ENCODE data around the gene ACAN. TPM values are rescaled to one million over a fixed set of nuclear protein-coding genes. Genes with fewer than 3 reads are reported as not detected.
A peak's percentile ranks its signal among the peaks of the same experiment; 100 is the strongest.

Gene ACAN
- total and polyA plus RNA-seq, 2 of the 8 experiments (the other 6 are each of a cell fraction or from before 2014, with no cell fraction given): 0.71 to 0.73 TPM

DNA sequence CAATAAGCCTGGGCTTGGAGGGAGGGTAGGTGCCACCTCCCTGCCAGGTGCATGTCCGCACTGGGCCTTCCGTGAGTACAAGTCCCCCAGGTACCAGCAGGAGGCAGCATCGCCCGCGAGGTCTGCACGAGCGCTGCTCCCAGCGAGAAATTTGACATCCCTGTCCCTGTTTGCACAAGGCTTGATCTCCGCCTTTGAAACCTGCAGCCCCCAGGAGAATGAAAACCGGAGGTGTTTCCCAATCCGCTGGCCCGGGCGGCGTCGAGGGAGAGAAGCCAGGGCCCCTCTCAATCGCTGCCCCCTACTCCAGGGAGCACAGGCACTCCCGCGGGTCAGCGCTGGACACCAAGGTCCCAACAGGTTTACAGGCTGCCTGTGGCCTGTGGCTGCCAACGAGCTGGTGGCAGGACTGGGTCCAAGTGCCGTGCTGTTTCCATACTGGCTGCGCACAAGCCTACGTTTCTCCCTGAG lies 91.1 kb downstream of the ACAN start (continued):
- peak in 1 of 2 experiments; percentile 81; a peak in 2 of 4 replicates for TF ChIP-seq HDAC2 (IDR thresholded peaks at IDR 0.05; ENCODE audit: borderline replicate concordance in 1 of 2, low read depth in 2 of 2, low read length in 2 of 2)
- no peak; the same call in 1 of the 2 replicates for TF ChIP-seq YY1 (IDR thresholded peaks at IDR 0.05; ENCODE audit: low read depth, low read length)
- TF ChIP-seq NANOG (IDR thresholded peaks at IDR 0.05; ENCODE audit: insufficient read depth, low read depth, low read length, poor library complexity, severe bottlenecking): no peak
- peak in 1 of 2 experiments; percentile 52; a peak in 1 of 3 replicates for TF ChIP-seq POLR2A (IDR thresholded peaks at IDR 0.05; ENCODE audit: control extremely low read depth in 1 of 2, low read depth in 2 of 2, low read length in 2 of 2)
- TF ChIP-seq SIRT6 (IDR thresholded peaks at IDR 0.05; ENCODE audit: low read length): no peak
- TF ChIP-seq RBBP5 (IDR thresholded peaks at IDR 0.05; ENCODE audit: borderline replicate concordance, low read depth, low read length): no peak
- TF ChIP-seq TCF12 (IDR thresholded peaks at IDR 0.05; ENCODE audit: low read depth, low read length): peak; percentile 86; the same call in 1 of the 2 replicates
- TF ChIP-seq EP300 (IDR thresholded peaks at IDR 0.05; ENCODE audit: borderline replicate concordance in 1 of 2, low read depth in 2 of 2, low read length in 2 of 2): no peak
- TF ChIP-seq KDM1A (IDR thresholded peaks at IDR 0.05; ENCODE audit: borderline replicate concordance, low read length): no peak
- TF ChIP-seq, protein P1, sequence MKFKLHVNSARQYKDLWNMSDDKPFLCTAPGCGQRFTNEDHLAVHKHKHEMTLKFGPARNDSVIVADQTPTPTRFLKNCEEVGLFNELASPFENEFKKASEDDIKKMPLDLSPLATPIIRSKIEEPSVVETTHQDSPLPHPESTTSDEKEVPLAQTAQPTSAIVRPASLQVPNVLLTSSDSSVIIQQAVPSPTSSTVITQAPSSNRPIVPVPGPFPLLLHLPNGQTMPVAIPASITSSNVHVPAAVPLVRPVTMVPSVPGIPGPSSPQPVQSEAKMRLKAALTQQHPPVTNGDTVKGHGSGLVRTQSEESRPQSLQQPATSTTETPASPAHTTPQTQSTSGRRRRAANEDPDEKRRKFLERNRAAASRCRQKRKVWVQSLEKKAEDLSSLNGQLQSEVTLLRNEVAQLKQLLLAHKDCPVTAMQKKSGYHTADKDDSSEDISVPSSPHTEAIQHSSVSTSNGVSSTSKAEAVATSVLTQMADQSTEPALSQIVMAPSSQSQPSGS (IDR thresholded peaks at IDR 0.05; ENCODE audit: low read length): 0 out of 2 replicates have a peak, but pooled peaks have one; percentile 12
- no peak for TF ChIP-seq RNF2 (IDR thresholded peaks at IDR 0.05; ENCODE audit: borderline replicate concordance, low read depth, low read length, missing control alignments, poor library complexity, severe bottlenecking)
- TF ChIP-seq CTCF (IDR thresholded peaks at IDR 0.05; ENCODE audit: control extremely low read depth in 1 of 3, insufficient read depth in 1 of 3, low read depth in 1 of 3, low read length in 3 of 3): peak; percentile 90 to 99 (median 98)
- no peak for TF ChIP-seq EGR1 (IDR thresholded peaks at IDR 0.05; ENCODE audit: borderline replicate concordance, low read depth, low read length)
- TF ChIP-seq TBP (IDR thresholded peaks at IDR 0.05; ENCODE audit: low read depth, low read length): no peak
- no peak for TF ChIP-seq TAF7 (optimal IDR thresholded peaks at IDR 0.05; ENCODE audit: borderline replicate concordance, low read depth, low read length)
- no peak for TF ChIP-seq BRCA1 (IDR thresholded peaks at IDR 0.05; ENCODE audit: low read depth, low read length)
- peak in 1 of 2 experiments; percentile 95; a peak in 2 of 4 replicates for TF ChIP-seq SIN3A (conservative IDR thresholded peaks at IDR 0.05 in 1 of 2, IDR thresholded peaks at IDR 0.05 in 1 of 2; ENCODE audit: low read depth in 1 of 2, low read length in 2 of 2)
- TF ChIP-seq GTF2F1 (IDR thresholded peaks at IDR 0.05; ENCODE audit: borderline replicate concordance, low read depth, low read length): no peak
- TF ChIP-seq GABPA (IDR thresholded peaks at IDR 0.05; ENCODE audit: borderline replicate concordance, insufficient read depth, low read length): peak; percentile 64; the same call in 1 of the 2 replicates
